Endothelial cell of umbilical vein (primary cell): ENCODE data around the gene EEF2K. TPM values are rescaled to one million over a fixed set of nuclear protein-coding genes. Genes with fewer than 3 reads are reported as not detected.
"Not testable (repeated sequence)": the region's sequence is repeated elsewhere in the genome, so short reads cannot be mapped to it uniquely, and the experiment has no call there.

Experiments used
- BruUV-seq: library from RNA; stranded (reverse); fragments of 400-500 nt; replicated peaks from 2 replicates; lab custom pipeline; 2021; lab: Mats Ljungman, UMichigan
- CTCF ChIA-PET: fragments of 300-600, 350-600 bp; sonication (Branson Sonifier 250); formaldehyde crosslinking; loops from one replicate; lab custom pipeline; 2021; ENCODE audit warnings: antibody characterized with exemption, inconsistent platforms; lab: Charles Lee
- POLR2A ChIA-PET: fragments of 300-600, 350-600 bp; sonication (Branson Sonifier 250); formaldehyde crosslinking; loops from one replicate; lab custom pipeline; 2021; ENCODE audit warnings: antibody characterized with exemption, inconsistent platforms; lab: Charles Lee
- DNase-seq: peaks from one replicate; pipeline ENCODE4 v3.0.0-alpha.2; 2011; ENCODE audit warnings: low read depth, low spot score
- FAIRE-seq: peaks from 2 replicates; lab custom pipeline; 2011; peaks lifted over from hg19 to GRCh38; lab: Jason Lieb, UNC
- H2AFZ ChIP-seq: 2 replicates; pipeline ENCODE4 v1.6.0; 2012; ENCODE audit warnings: low read depth, low read length, control low read depth, inconsistent platforms
- H3K27ac ChIP-seq: 2 replicates; pipeline ENCODE4 v1.5.1; 2011; ENCODE audit warnings: low read depth, mild to moderate bottlenecking, control low read depth, low read length, moderate library complexity; ENCODE audit not compliant: insufficient read depth
- H3K27me3 ChIP-seq, 2 experiments: 2 replicates each; pipeline versions ENCODE4 v1.6.0 to v1.6.1; 2011; ENCODE audit warnings: low read length in 2 of 2, mixed read lengths in 1 of 2; ENCODE audit not compliant: control insufficient read depth in 2 of 2, insufficient read depth in 2 of 2
- H3K36me3 ChIP-seq, 2 experiments: 2 replicates in 1 of 2; 3 replicates in 1 of 2; pipeline ENCODE4 v1.5.1; 2011; ENCODE audit warnings: low read length in 2 of 2, mild to moderate bottlenecking in 1 of 2, moderate library complexity in 1 of 2; ENCODE audit not compliant: control insufficient read depth in 2 of 2, insufficient read depth in 2 of 2; ENCODE audit errors: extremely low read depth in 1 of 2
- H3K4me1 ChIP-seq: 3 replicates; pipeline ENCODE4 v1.5.1; 2011; ENCODE audit warnings: mild to moderate bottlenecking, low read length; ENCODE audit not compliant: control insufficient read depth, insufficient read depth; ENCODE audit errors: extremely low read depth
- H3K4me2 ChIP-seq: 2 replicates; pipeline ENCODE4 v1.6.1; 2011; ENCODE audit warnings: low read length, control low read depth, mixed read lengths; ENCODE audit not compliant: insufficient read depth
- H3K4me3 ChIP-seq, 3 experiments: fragments of 200-600 bp in 1 of 3; sonication (generic), shearing (Covaris generic) in 1 of 3; replicated peaks in 1 of 3; 2 replicates each; pipeline ENCODE4 v1.5.1; 2011 to 2016; ENCODE audit warnings: control low read depth in 3 of 3, low read length in 3 of 3, mild to moderate bottlenecking in 2 of 3, inconsistent platforms in 1 of 3, low read depth in 1 of 3, moderate library complexity in 1 of 3; ENCODE audit not compliant: insufficient read depth in 1 of 3
- H3K79me2 ChIP-seq: 2 replicates; pipeline ENCODE4 v1.6.0; 2012; ENCODE audit warnings: low read length, inconsistent platforms; ENCODE audit not compliant: control insufficient read depth, insufficient read depth
- H3K9ac ChIP-seq: replicated peaks from 2 replicates; pipeline ENCODE3; 2011; ENCODE audit warnings: low read length, control low read depth; ENCODE audit not compliant: insufficient read depth; ENCODE audit errors: extremely low read depth
- H3K9me1 ChIP-seq: replicated peaks from 3 replicates; pipeline ENCODE4 v1.6.0; 2011; ENCODE audit warnings: mild to moderate bottlenecking, low read length; ENCODE audit not compliant: control insufficient read depth, insufficient read depth; ENCODE audit errors: extremely low read depth
- H3K9me3 ChIP-seq: replicated peaks from 2 replicates; pipeline ENCODE4 v1.5.1; 2012; ENCODE audit warnings: low read length, inconsistent platforms; ENCODE audit not compliant: control insufficient read depth, insufficient read depth
- H4K20me1 ChIP-seq: replicated peaks from 2 replicates; pipeline ENCODE3; 2011; ENCODE audit warnings: mild to moderate bottlenecking, low read length; ENCODE audit not compliant: control insufficient read depth, insufficient read depth; ENCODE audit errors: extremely low read depth
- CTCF ChIP-seq, 2 donors: IDR thresholded peaks; 1 replicate in 1 of 2; 2 replicates in 1 of 2; pipeline ENCODE4 v1.5.1; 2011; ENCODE audit warnings: low read length in 2 of 2, mild to moderate bottlenecking in 2 of 2, moderate library complexity in 2 of 2, control low read depth in 1 of 2, inconsistent platforms in 1 of 2, low read depth in 1 of 2; ENCODE audit not compliant: insufficient read depth in 1 of 2; ENCODE audit errors: extremely low read depth in 1 of 2
- EZH2 ChIP-seq: IDR thresholded peaks from 2 replicates; pipeline ENCODE4 v1.6.1; 2012; ENCODE audit warnings: borderline replicate concordance, low read depth, mild to moderate bottlenecking, moderate library complexity, low read length, inconsistent platforms; ENCODE audit not compliant: severe bottlenecking
- FOS ChIP-seq: IDR thresholded peaks from 2 replicates; pipeline ENCODE4 v1.6.1; 2011; ENCODE audit warnings: mild to moderate bottlenecking, low read length, moderate library complexity, borderline replicate concordance; ENCODE audit not compliant: insufficient read depth
- GATA2 ChIP-seq: IDR thresholded peaks from 2 replicates; pipeline ENCODE4 v1.7.0; 2011; ENCODE audit warnings: low read depth, mild to moderate bottlenecking, moderate library complexity, mixed read lengths, low read length; ENCODE audit not compliant: insufficient read length, insufficient read depth
- JUN ChIP-seq: IDR thresholded peaks from 2 replicates; pipeline ENCODE4 v1.6.1; 2011; ENCODE audit warnings: borderline replicate concordance, low read depth; ENCODE audit not compliant: insufficient read length, insufficient read depth
- MAX ChIP-seq: IDR thresholded peaks from 2 replicates; pipeline ENCODE4 v1.6.1; 2011; ENCODE audit not compliant: insufficient read depth, insufficient read length
- MYC ChIP-seq: IDR thresholded peaks from one replicate; pipeline ENCODE4 v1.6.1; 2011; ENCODE audit warnings: mild to moderate bottlenecking, low read depth, low read length
- POLR2A ChIP-seq: IDR thresholded peaks from 2 replicates; pipeline ENCODE4 v1.6.1; 2012; ENCODE audit warnings: low read depth, mild to moderate bottlenecking, control low read depth, low read length
- POLR2AphosphoS5 ChIP-seq: IDR thresholded peaks from 2 replicates; pipeline ENCODE4 v1.6.1; 2012; ENCODE audit warnings: low read depth, mild to moderate bottlenecking, control low read depth, low read length, moderate library complexity; ENCODE audit not compliant: insufficient read depth
- dilution Hi-C: fragments of 300-500 bp; cut with MboI; formaldehyde crosslinking; loops from one replicate; pipeline ENCODE4 v1.15.0; 2019; ENCODE audit warnings: low sequenced_read_pairs; ENCODE audit not compliant: extremely low pct_ligation_motif_present
- intact Hi-C: fragments of 100-400 bp; cut with micrococcal nuclease; formaldehyde crosslinking; loops from one replicate; pipeline ENCODE4 v1.10.0; 2022
- polyA plus RNA-seq, 4 experiments: library from polyadenylated mRNA; depleted of rRNA in 3 of 4; stranded (reverse) in 3 of 4; unstranded in 1 of 4; fragments of >200 nt; gene quantifications; 2 replicates each; pipeline versions ENCODE4 v1.2.1 to v1.2.3, GENCODE V29; 2011 to 2012; ENCODE audit warnings: missing spikeins in 1 of 4
- total RNA-seq: library from RNA; stranded (reverse); gene quantifications from 2 replicates; pipeline ENCODE4 v1.2.3, GENCODE V29; 2021

EEF2K gene
- total and polyA plus RNA-seq, 2 donors (not counting 3 experiments of a cell fraction or from before 2014, with no cell fraction given) = 16.0 to 48.6 TPM

- Histone ChIP-seq H3K9me1 (no peaks in the 10 kb centered on the region), H3K27me3 (no peaks in the 10 kb centered on the region), H3K4me1 (peaks cover 28% of the 10 kb centered on the region), H3K79me2 (no peaks in the 10 kb centered on the region), H3K36me3 (no peaks in the 10 kb centered on the region), H3K9ac (peak overlapping the region; percentile 33), H2AFZ (peak overlapping the region; percentile 69), H3K27ac (peak overlapping the region; percentile 18), H3K9me3 (no peaks in the 10 kb centered on the region), H3K4me2 (peak overlapping the region; percentile 63), H4K20me1 (no peaks in the 10 kb centered on the region), H3K4me3 (peak overlapping the region; percentile 19 to 59 (median 27))
- DNase-seq (peak; percentile 98), FAIRE-seq (peak; percentile 78)
- intact Hi-C loops (loop anchor here (1.0 kb wide), 2 partner anchors 10 to 101 kb away; partner anchors contain the start of genes EEF2K and POLR3E), dilution Hi-C loops (no loop called here)
- ChIA-PET CTCF (interaction anchor here (0.6 to 2.2 kb wide), 10 partner anchors 9 to 125 kb away, joined by 3 to 24 read pairs (median 3); partner anchors contain the start of gene EEF2K), POLR2A (interaction anchor here (0.6 to 0.7 kb wide), 3 partner anchors 37 to 1295 kb away, joined by 3 to 4 read pairs (median 3); partner anchors contain the start of gene LYRM1)
- TF ChIP-seq POLR2A = peak; percentile 84
- TF ChIP-seq MAX = no peak
- TF ChIP-seq EZH2 = no peak
- peak; percentile 35 for TF ChIP-seq FOS
- TF ChIP-seq MYC = no peak
- peak; percentile 74 to 82 for TF ChIP-seq CTCF (IDR thresholded peaks at IDR 0.05; ENCODE audit: extremely low read depth in 1 of 2, insufficient read depth in 1 of 2, low read depth in 1 of 2, low read length in 2 of 2)
- TF ChIP-seq JUN = no peak
- peak; percentile 86 for TF ChIP-seq POLR2AphosphoS5
- peak; percentile 59 for TF ChIP-seq GATA2
- BruUV-seq = no TSS peak
These were observed 10.2 kb upstream of the EEF2K start for GRCh38 chr16:22195695-22196558.

- not testable (repeated sequence) for H3K79me2 ChIP-seq, FAIRE-seq
- intact Hi-C loops = loop anchor here (1.0 kb wide), 1 partner anchor 101 kb away; the partner anchor contains the start of gene POLR3E
These were observed 9.4 kb upstream of the EEF2K start for GRCh38 chr16:22196559-22197168.

More at GRCh38 chr16:22196559-22197168, 9.4 kb upstream of the EEF2K start:
- H3K27ac ChIP-seq, H4K20me1 ChIP-seq, H2AFZ ChIP-seq, DNase-seq, H3K9me3 ChIP-seq, H3K9me1 ChIP-seq, dilution Hi-C loops, BruUV-seq, H3K36me3 ChIP-seq, H3K27me3 ChIP-seq, H3K9ac ChIP-seq: not testable (repeated sequence)
- Histone ChIP-seq H3K4me1 (peaks cover 23% of the 10 kb centered on the region), H3K4me3 (peak overlapping the region in 1 of 3 experiments; percentile 59), H3K4me2 (peak overlapping the region; percentile 63)
- ChIA-PET CTCF (interaction anchor here (0.6 to 2.2 kb wide), 10 partner anchors 8 to 125 kb away, joined by 3 to 24 read pairs (median 4); partner anchors contain the start of gene EEF2K), POLR2A (interaction anchor here (0.6 to 0.7 kb wide), 2 partner anchors 36 to 90 kb away, joined by 3 to 4 read pairs; no protein-coding TSS in a partner anchor)
